ENCODE measurements around the gene F2RL3.
"Not testable (repeated sequence)": the region's sequence is repeated elsewhere in the genome, so short reads cannot be mapped to it uniquely, and the experiment has no call there.

Gene F2RL3

GRCh38 chr19:16927883-16928282 lies 39.1 kb downstream of the F2RL3 start:
- DNase-seq, result no peak

DNA sequence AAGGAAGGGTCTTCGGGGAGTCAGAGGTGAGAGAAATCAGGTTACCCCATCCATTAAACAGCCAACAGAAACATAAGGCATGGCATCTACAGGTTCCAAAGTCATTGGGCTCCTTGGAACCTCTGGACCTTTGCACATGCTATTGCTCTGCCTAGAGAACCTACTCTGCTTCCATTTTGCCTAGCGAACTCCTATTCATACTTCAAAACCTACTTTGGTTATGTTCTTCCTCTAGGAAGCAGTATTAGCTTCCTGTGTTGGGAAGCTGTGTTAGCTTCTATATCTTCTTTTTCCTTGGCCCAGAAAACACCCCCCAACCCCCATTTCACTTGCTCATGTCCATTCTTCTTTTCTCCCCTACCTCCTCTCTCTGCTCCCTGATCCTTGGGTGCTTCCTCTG lies 39.6 kb downstream of the F2RL3 start:
- DNase-seq, result no peak

GRCh38 chr19:16928916-16929315 lies 40.1 kb downstream of the F2RL3 start:
- DNase-seq, result no peak

GRCh38 chr19:16930753-16931152 lies 42.0 kb downstream of the F2RL3 start:
- no peak for DNase-seq

DNA sequence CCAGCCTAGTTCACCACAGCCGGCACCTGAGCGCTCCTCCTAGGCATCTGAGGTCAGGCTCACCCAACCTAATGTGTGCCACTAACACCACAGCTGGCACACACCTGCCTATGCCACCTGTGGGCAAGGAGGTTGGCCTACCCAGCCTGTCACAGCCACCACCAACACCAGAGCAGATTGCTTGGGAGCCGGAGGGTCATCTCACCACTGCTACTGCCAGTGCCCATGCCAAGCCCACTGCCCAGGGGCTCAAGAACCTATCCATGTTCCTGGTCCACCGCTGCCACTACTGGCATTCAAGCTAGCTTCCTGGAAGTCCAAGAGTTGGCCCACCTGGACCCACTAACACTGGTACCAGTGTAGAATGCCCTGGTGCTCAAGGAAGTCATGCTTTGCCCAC lies 42.5 kb downstream of the F2RL3 start:
- DNase-seq, result no peak

- DNase-seq, result no peak
These were observed 45.7 kb downstream of the F2RL3 start for GRCh38 chr19:16934489-16934888.

- no peak for DNase-seq
These were observed 48.1 kb downstream of the F2RL3 start for GRCh38 chr19:16936901-16937300.

DNA sequence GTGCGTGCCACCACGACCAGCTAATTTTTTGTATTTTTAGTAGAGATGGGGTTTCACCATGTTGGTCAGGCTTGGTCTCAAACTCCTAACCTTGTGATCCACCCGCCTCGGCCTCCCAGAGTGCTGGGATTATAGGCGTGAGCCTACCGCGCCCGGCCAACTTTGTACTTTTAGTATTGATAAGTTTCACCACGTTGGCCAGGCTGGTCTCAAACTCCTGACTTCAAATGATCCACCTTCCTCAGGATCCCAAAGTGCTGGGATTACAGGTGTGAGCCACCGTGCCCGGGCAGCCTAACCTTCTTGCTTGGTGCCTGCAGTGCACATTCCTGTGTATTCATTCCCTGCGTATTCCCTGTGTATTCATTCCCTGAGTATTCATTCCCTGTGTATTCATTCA lies 49.0 kb downstream of the F2RL3 start:
- DNase-seq, result not testable (repeated sequence)

GRCh38 chr19:16938211-16938610 lies 49.4 kb downstream of the F2RL3 start:
- no peak for DNase-seq

DNA sequence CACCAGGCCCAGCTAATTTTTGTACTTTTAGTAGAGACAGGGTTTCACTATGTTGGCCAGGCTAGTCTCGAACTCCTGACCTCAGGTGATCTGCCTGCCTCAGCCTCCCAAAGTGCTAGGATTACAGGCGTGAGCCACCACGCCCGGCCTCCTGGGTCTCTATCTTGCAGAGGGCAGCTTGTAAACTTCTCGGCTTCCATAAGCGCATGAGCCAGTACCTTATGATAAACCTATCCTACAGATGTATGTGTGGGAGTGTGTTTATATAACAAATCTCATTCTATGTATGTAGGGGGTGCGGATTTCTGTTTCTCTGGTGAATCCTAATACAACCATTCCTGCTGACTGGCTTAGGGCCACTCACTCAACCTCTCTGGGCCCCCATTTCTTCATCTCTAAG lies 51.3 kb downstream of the F2RL3 start:
- DNase-seq, result not testable (repeated sequence)

DNA sequence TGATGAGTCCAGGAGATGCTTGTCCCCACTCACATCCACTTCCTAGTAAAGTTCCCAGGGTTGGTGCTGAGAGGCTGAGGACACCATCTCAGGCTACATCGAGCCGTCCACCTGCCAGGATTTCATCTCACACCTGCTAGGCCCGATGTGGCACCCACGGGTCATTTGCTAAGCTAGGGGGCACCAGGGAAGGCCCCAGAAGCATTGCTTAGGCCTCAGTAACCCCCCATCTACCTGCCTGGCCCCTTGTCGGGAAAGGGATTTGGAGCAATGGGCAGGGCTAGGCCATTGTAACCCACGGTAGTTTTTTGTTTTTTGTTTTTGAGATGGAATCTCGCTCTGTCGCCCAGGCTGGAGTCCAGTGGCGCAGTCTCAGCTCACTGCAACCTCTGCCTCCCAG lies 51.8 kb downstream of the F2RL3 start:
- DNase-seq, result no peak
